Motor neuron (in vitro differentiated cells): ENCODE measurements around the gene EMC9. TPM values are rescaled to one million over a fixed set of nuclear protein-coding genes. Genes with fewer than 3 reads are reported as not detected.
"Not testable (repeated sequence)": the region's sequence is repeated elsewhere in the genome, so short reads cannot be mapped to it uniquely, and the experiment has no call there.

Experiments
- ATAC-seq, 8 experiments: fragments of 200-7000 bp; cut with Tn5 transposase; replicated peaks in 6 of 8; 2 replicates each; pipeline ENCODE4 v1.8.0; 2021; ENCODE audit warnings: mild to moderate bottlenecking in 8 of 8, moderate library complexity in 8 of 8
- H3K27ac ChIP-seq, 2 donors: fragments of 250-450 bp; sonication (Bioruptor Pico); 2 replicates each; pipeline ENCODE4 v1.9.0; 2021; ENCODE audit warnings: antibody characterized with exemption in 2 of 2, mild to moderate bottlenecking in 2 of 2, moderate library complexity in 1 of 2
- H3K4me1 ChIP-seq, 2 donors: fragments of 250-450 bp; sonication (Bioruptor Pico); replicated peaks in 1 of 2; 2 replicates each; pipeline ENCODE4 v1.6.1; 2021; ENCODE audit warnings: antibody characterized with exemption in 2 of 2, mild to moderate bottlenecking in 2 of 2, moderate library complexity in 1 of 2
- H3K4me3 ChIP-seq, 5 donors: fragments of 250-450 bp; sonication (Bioruptor Pico); 2 replicates each; pipeline ENCODE4 v1.9.0; 2021; ENCODE audit warnings: antibody characterized with exemption in 5 of 5, mild to moderate bottlenecking in 5 of 5, moderate library complexity in 4 of 5
- WGBS, 10 experiments: fragments of 450-650 bp; shearing (Covaris generic); methylation state at CpG; one replicate each; pipeline ENCODE4 v1.0.0; 2022; 5-methylcytosine and 5-hydroxymethylcytosine counted together
- in situ Hi-C, 9 experiments: fragments of 400-800 bp; cut with MboI; loops; one replicate each; pipeline ENCODE4 v1.15.0; 2021; ENCODE audit warnings: low sequenced_read_pairs in 9 of 9, low pct_unique_long_range_greater_than_20kb in 2 of 9; ENCODE audit not compliant: unreplicated experiment in 9 of 9
- total RNA-seq, 8 experiments: library from RNA; unstranded; fragments of 300-600 nt; gene quantifications; 2 replicates each; pipeline versions ENCODE4 v1.2.3 to v1.2.4, GENCODE V29; 2022

EMC9 gene
- total RNA-seq, 8 experiments from 2014 or later, result 16.7 to 41.2 (median 26.0) TPM

- Histone ChIP-seq H3K27ac (peak overlapping the region in 1 of 2 donors; percentile 20), H3K4me3 (peak overlapping the region; percentile 43 to 64 (median 58)), H3K4me1 (peaks cover 6 to 8% of the 10 kb centered on the region in 2 donors)
- in situ Hi-C loops, result no loop called here
- ATAC-seq, result no peak
- WGBS, 10 experiments, result 0 to 7% (median 0%) methylated on average over 2 to 11 of the region's 14 CpGs; no CpG with 5 or more reads in 4 of the 10 experiments
Measured at GRCh38 chr14:24115422-24116127, 25.8 kb downstream of the EMC9 start.

- 0 to 3% (median 0%) methylated on average over 3 to 35 of the region's 65 CpGs; no CpG with 5 or more reads in 1 of the 10 experiments for WGBS, 10 experiments
- H3K4me1 ChIP-seq, result peaks cover 6 to 8% of the 10 kb centered on the region in 2 donors
- in situ Hi-C loops, result no loop called here
- peak within 1 kb of the TSS; percentile 92 to 97 for H3K27ac ChIP-seq
- ATAC-seq, result peak; percentile 81 to 88 (median 84)
- H3K4me3 ChIP-seq, result peak within 1 kb of the TSS; percentile 43 to 64 (median 58)
Measured at GRCh38 chr14:24114532-24115421, 26.6 kb downstream of the EMC9 start, which contains the start of the genes DCAF11 and NRL. DCAF11 (plus strand) TSS chr14:24114777; CDS start chr14:24115595, 818 bp downstream. NRL (minus strand) TSS chr14:24114949; CDS start chr14:24082848, 32,101 bp downstream.

GRCh38 chr14:24113801-24114531, 27.4 kb downstream of the EMC9 start:
- 0 to 1% (median 0%) methylated on average over 1 to 25 of the region's 42 CpGs; no CpG with 5 or more reads in 5 of the 10 experiments for WGBS, 10 experiments
- Histone ChIP-seq H3K4me1 (peaks cover 6 to 8% of the 10 kb centered on the region in 2 donors), H3K4me3 (peak overlapping the region; percentile 43 to 64 (median 58)), H3K27ac (peak overlapping the region; percentile 92 to 97)
- in situ Hi-C loops, result no loop called here
- peak; percentile 30 to 56 (median 50) for ATAC-seq

- WGBS, 10 experiments, result 0 to 18% (median 6%) methylated on average over 1 to 12 of the region's 15 CpGs; no CpG with 5 or more reads in 2 of the 10 experiments
- Histone ChIP-seq H3K4me1 (peaks cover 6 to 8% of the 10 kb centered on the region in 2 donors), H3K4me3 (peak overlapping the region; percentile 43 to 64 (median 58)), H3K27ac (peak overlapping the region; percentile 92 to 97)
- peak in 1 of 8 experiments; percentile 0 for ATAC-seq
- in situ Hi-C loops, result no loop called here
Measured at GRCh38 chr14:24113379-24113800, 28.0 kb downstream of the EMC9 start.

- no peak for ATAC-seq
- 86 to 100% (median 94%) methylated on average over 1 of the region's 1 CpG; no CpG with 5 or more reads in 2 of the 10 experiments for WGBS, 10 experiments
- in situ Hi-C loops, result no loop called here
Measured at GRCh38 chr14:24110523-24110922, 30.9 kb downstream of the EMC9 start.

GRCh38 chr14:24110060-24110459, 31.3 kb downstream of the EMC9 start:
- in situ Hi-C loops, result no loop called here
- no peak overlapping the region for H3K27ac ChIP-seq
- WGBS, 10 experiments, result 50 to 95% (median 80%) methylated on average over 2 to 8 of the region's 9 CpGs; no CpG with 5 or more reads in 3 of the 10 experiments
- H3K4me1 ChIP-seq, result no peaks in the 10 kb centered on the region
- no peak for ATAC-seq
- H3K4me3 ChIP-seq, result no peak overlapping the region

More at GRCh38 chr14:24110523-24110922, 30.9 kb downstream of the EMC9 start:
- H3K4me1 ChIP-seq, result no peaks in the 10 kb centered on the region
- no peak overlapping the region for H3K4me3 ChIP-seq
- H3K27ac ChIP-seq, result no peak overlapping the region

GRCh38 chr14:24108336-24108874, 33.0 kb downstream of the EMC9 start:
- no peaks in the 10 kb centered on the region for H3K4me1 ChIP-seq
- no peak overlapping the region for H3K27ac ChIP-seq
- 17 to 80% (median 50%) methylated on average over 2 to 5 of the region's 5 CpGs; no CpG with 5 or more reads in 1 of the 10 experiments for WGBS, 10 experiments
- in situ Hi-C loops, result no loop called here
- peak in 2 of 8 experiments; percentile 15 to 31 for ATAC-seq
- no peak overlapping the region for H3K4me3 ChIP-seq

GRCh38 chr14:24106672-24107271, 34.6 kb downstream of the EMC9 start:
- Histone ChIP-seq H3K27ac (no peak overlapping the region), H3K4me3 (no peak overlapping the region), H3K4me1 (no peaks in the 10 kb centered on the region)
- whole genome bisulfite sequencing, 10 experiments, result 55 to 92% (median 77%) methylated on average over 2 to 4 of the region's 4 CpGs
- in situ Hi-C loops, result no loop called here
- ATAC-seq, result no peak

GRCh38 chr14:24105609-24106239, 35.7 kb downstream of the EMC9 start:
- H3K4me1 ChIP-seq, H3K4me3 ChIP-seq, ATAC-seq, in situ Hi-C loops, H3K27ac ChIP-seq: not testable (repeated sequence)
- WGBS, 10 experiments, result 80 to 100% (median 92%) methylated on average over 1 to 8 of the region's 8 CpGs; no CpG with 5 or more reads in 2 of the 10 experiments

- 71 to 100% (median 87%) methylated on average over 1 to 7 of the region's 13 CpGs; no CpG with 5 or more reads in 6 of the 10 experiments for WGBS, 10 experiments
Measured at GRCh38 chr14:24103451-24103850, 37.9 kb downstream of the EMC9 start.

GRCh38 chr14:24102357-24103048, 38.9 kb downstream of the EMC9 start:
- in situ Hi-C loops, result no loop called here
- 70 to 100% (median 85%) methylated on average over 1 to 3 of the region's 7 CpGs; no CpG with 5 or more reads in 4 of the 10 experiments for WGBS, 10 experiments
- Histone ChIP-seq H3K27ac (no peak overlapping the region), H3K4me3 (no peak overlapping the region), H3K4me1 (no peaks in the 10 kb centered on the region)
- no peak for ATAC-seq

More at GRCh38 chr14:24103451-24103850, 37.9 kb downstream of the EMC9 start:
- H3K4me3 ChIP-seq, result no peak overlapping the region
- H3K27ac ChIP-seq, result no peak overlapping the region
- no peak for ATAC-seq
- no peaks in the 10 kb centered on the region for H3K4me1 ChIP-seq
- in situ Hi-C loops, result no loop called here
